ENCODE data around the gene WNK2.
A peak's percentile ranks its signal among the peaks of the same experiment; 100 is the strongest.

The WNK2 gene

GRCh38 chr9:93207860-93208734 lies 24.2 kb downstream of the WNK2 start:
- Mint-ChIP-seq H3K27me3 (ENCODE audit: low read depth, poor library complexity) (no peaks in the 10 kb centered on the region), H3K4me3 (no peak overlapping the region), H3K27ac (peak overlapping the region; percentile 83), H3K36me3 (ENCODE audit: low read depth) (no peaks in the 10 kb centered on the region), H3K4me1 (peaks cover 58% of the 10 kb centered on the region), H3K9me3 (no peaks in the 10 kb centered on the region)
- no peak for DNase-seq
- no peak for TF ChIP-seq CTCF (IDR thresholded peaks at IDR 0.05)

GRCh38 chr9:93209097-93209496 lies 25.2 kb downstream of the WNK2 start:
- no peaks in the 10 kb centered on the region for H3K36me3 Mint-ChIP-seq (ENCODE audit: low read depth)
- TF ChIP-seq CTCF (IDR thresholded peaks at IDR 0.05), result no peak
- DNase-seq, result no peak
- H3K4me3 Mint-ChIP-seq, result no peak overlapping the region
- peaks cover 48% of the 10 kb centered on the region for H3K4me1 Mint-ChIP-seq
- H3K27ac Mint-ChIP-seq, result no peak overlapping the region
- no peaks in the 10 kb centered on the region for H3K9me3 Mint-ChIP-seq
- no peaks in the 10 kb centered on the region for H3K27me3 Mint-ChIP-seq (ENCODE audit: low read depth, poor library complexity)

GRCh38 chr9:93209576-93210323 lies 25.8 kb downstream of the WNK2 start:
- no peak for DNase-seq
- Mint-ChIP-seq H3K9me3 (peaks cover 4% of the 10 kb centered on the region), H3K27me3 (ENCODE audit: low read depth, poor library complexity) (no peaks in the 10 kb centered on the region), H3K4me1 (peaks cover 42% of the 10 kb centered on the region), H3K27ac (no peak overlapping the region), H3K4me3 (no peak overlapping the region), H3K36me3 (ENCODE audit: low read depth) (no peaks in the 10 kb centered on the region)
- TF ChIP-seq CTCF (IDR thresholded peaks at IDR 0.05), result no peak

GRCh38 chr9:93210324-93210973 lies 26.5 kb downstream of the WNK2 start:
- DNase-seq, result no peak
- no peak for TF ChIP-seq CTCF (IDR thresholded peaks at IDR 0.05)
- H3K27ac Mint-ChIP-seq, result no peak overlapping the region
- H3K9me3 Mint-ChIP-seq, result peaks cover 11% of the 10 kb centered on the region
- no peaks in the 10 kb centered on the region for H3K27me3 Mint-ChIP-seq (ENCODE audit: low read depth, poor library complexity)
- peaks cover 35% of the 10 kb centered on the region for H3K4me1 Mint-ChIP-seq
- H3K4me3 Mint-ChIP-seq, result no peak overlapping the region
- peaks cover 3% of the 10 kb centered on the region for H3K36me3 Mint-ChIP-seq (ENCODE audit: low read depth)

- Mint-ChIP-seq H3K27ac (no peak overlapping the region), H3K4me3 (no peak overlapping the region), H3K27me3 (ENCODE audit: low read depth, poor library complexity) (no peaks in the 10 kb centered on the region), H3K36me3 (ENCODE audit: low read depth) (peaks cover 9% of the 10 kb centered on the region), H3K9me3 (peaks cover 18% of the 10 kb centered on the region), H3K4me1 (peaks cover 28% of the 10 kb centered on the region)
- DNase-seq, result no peak
- no peak for TF ChIP-seq CTCF (IDR thresholded peaks at IDR 0.05)
Observed at GRCh38 chr9:93210974-93211653, 27.2 kb downstream of the WNK2 start.
